Activated T-cell treated with anti-CD3 and anti-CD28 coated beads for 1 hour (primary cell): Measurements from ENCODE around the gene CDCA7.
"Not testable (repeated sequence)": the region's sequence is repeated elsewhere in the genome, so short reads cannot be mapped to it uniquely, and the experiment has no call there.

Source experiments
- DNase-seq: peaks from one replicate; pipeline ENCODE4 v3.0.0-alpha.2; 2020; ENCODE audit warnings: low read depth

Gene CDCA7

DNA sequence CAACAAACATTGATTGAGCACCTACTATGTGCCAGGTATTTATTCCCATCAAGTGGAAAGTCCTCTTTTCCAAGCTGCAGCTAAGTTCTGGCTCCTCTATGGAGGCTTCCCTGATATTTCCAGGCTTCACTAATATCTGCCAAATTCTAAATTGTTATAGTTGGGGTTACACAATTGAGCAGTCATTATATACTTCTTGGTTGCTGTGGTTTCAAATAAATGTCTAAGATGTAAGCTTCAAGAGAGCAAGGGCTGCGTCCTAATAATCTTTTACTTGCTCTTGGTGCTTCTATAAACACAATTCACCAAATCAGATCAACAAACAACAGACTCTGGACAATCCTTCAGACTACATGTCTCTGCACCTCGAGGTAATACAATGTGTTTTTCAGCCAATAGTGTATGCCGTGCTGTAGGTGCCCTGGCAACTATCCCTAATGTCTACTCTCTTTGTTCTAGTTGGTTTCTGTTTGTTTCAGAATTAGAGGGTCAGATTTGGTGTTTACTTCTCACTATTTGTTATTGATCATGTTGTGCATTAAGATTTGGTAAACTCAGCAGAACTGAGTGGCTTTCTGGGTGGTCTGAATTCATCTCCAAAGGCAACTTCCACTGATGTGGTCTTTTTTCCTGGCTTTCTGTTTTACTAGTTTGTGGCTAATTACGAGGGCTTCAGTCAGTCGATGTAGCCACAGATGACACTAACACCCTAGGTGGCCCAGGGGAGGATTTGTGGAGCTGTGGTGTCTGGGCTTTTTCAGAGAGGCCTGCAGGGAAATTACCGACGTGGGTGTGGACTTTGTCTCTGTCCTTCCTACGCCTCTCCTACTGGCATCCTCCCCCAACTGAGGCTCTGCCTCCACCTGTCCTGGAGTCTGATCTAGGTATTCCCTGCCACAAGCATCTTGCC, 50.4 kb downstream of the CDCA7 start:
- no peak for DNase-seq

DNA sequence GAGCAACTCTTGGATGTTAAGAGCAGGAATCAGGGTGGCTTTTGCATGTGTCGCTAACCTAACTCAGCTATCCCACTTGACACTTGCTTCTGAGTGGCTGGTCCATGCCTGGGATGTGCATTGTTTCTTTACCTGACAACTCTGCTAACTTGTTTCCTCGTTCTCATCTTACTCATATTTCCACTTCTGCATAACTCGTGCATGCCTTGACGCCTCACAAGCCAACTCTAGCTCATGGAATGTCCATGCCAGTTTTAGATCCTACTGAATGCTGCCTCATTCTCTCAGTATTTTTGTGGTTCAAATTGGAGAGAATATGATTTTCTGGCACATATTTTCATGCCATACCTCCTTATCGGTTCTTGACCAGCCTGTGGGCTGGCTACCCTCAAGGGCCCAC, 52.5 kb downstream of the CDCA7 start:
- no peak for DNase-seq

DNA sequence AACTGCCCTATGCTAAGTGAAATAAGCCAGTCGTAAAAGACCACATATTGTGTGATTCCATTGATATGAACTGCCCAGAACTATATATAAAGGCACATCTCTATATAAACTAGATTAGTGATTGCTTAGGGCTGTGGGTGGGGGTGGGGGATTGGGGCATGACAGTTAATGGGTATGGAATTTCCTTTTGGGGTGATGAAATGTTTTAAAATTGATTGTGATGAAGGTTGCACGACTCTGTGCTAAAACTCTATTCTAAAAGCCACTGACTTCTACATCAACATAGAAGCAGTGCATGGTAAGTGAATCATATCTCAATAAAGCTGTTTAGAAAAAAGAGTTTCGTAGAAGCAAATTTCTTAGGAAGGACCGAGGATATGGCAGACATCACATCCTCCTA, 53.0 kb downstream of the CDCA7 start:
- DNase-seq: no peak

DNA sequence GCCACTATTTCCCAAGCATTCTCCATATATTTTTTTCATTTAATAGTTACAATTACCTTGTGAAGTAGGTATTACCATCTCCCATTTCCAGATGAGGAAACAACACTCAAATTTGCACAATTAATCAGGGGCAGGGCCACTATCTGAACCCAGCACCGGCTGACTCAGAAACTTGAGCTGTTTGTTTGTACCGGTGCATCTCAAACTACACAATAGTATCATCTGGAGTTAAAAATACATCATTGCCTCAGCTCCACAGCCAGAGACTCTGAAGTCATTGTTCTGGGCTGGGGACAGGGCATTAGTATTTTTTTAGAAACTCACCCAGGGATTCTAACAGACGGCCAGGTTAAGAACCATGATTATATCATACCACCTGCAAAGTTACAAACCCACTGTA, 55.9 kb downstream of the CDCA7 start:
- no peak for DNase-seq

DNA sequence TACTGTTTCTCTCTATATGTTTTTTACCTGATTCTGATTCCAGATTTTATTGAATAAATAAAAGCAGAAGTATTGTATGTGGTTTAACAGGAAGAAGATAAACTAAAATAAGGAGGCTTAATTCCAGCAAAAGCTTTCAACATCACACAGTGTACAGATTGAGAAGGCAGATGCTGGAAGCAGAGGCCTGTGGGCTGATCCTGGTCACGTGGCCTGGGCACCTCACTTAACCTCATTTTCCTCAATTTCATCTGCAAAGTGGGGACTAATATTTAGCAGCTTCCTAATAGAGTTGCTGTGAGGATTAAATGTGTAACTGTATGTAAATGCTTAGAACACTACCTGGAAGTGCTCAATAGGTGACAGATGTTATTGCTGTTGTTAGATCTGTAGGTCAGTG, 58.0 kb downstream of the CDCA7 start:
- DNase-seq: no peak

DNA sequence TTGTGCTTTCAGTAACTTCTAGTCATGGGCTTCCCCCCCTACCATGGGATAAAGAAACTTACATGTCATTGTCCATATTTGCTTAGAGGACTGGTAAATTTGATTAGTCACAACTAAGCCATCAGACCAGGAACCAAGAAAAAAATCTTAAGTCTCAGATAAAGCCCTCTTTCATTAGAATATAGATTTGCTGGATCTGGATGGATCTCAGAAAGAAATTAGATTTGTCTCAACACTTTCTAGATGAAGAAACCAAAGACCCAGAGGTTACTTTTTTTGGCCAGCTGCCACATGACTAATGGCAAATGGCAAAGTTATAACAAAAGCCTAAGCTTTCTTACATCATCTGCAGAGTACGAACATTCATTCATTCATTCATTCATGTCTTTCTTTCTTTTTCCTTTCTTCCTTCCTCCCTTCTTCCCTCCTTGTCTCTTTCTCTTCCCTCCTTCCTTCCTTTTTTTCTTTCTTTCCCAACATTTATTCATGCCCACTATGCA, 60.2 kb downstream of the CDCA7 start:
- DNase-seq: no peak

DNA sequence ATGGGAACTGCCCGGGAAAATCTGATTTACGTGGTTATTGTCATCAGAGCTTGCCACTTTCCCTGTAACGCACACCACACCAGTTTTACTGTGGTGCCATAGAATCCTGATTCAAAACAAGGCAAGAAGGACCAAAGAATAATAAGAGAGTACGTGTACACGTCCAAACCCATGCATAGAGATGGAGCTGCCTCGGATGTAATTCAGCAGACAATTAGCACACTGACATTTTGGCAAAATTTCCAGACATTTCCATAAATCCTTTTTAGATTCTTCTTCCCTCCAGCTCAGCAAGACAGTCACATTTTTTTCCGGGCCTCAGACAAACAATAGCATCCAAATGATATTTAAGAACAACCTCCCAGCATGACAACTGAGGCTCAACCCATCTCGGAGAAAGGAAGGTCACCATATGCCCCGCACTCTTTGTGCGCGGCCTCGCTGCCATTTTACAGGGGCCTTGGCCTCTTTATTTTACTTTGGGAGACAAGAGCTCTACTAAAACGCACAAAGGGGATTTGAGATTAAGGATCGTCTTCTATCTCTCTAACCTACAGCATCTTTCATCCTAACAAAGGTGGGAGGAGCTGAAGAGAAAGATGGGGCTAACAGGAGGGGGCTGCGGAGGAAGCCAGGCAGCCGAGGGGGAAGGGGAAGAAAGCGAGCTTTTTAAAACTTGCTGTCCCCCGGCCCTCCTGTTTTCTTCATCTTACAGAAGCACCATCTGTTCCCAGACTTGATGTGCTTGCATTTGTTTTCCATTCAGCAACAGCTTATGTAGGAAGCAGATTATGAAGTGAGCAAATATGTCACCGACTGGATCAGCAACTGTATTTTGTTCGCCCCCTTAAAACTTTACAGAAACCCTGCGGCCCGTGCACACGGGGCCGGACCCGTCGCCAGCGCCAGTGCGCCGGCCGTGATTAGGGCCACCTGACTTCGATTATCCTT, 61.0 kb downstream of the CDCA7 start:
- DNase-seq: no peak

DNA sequence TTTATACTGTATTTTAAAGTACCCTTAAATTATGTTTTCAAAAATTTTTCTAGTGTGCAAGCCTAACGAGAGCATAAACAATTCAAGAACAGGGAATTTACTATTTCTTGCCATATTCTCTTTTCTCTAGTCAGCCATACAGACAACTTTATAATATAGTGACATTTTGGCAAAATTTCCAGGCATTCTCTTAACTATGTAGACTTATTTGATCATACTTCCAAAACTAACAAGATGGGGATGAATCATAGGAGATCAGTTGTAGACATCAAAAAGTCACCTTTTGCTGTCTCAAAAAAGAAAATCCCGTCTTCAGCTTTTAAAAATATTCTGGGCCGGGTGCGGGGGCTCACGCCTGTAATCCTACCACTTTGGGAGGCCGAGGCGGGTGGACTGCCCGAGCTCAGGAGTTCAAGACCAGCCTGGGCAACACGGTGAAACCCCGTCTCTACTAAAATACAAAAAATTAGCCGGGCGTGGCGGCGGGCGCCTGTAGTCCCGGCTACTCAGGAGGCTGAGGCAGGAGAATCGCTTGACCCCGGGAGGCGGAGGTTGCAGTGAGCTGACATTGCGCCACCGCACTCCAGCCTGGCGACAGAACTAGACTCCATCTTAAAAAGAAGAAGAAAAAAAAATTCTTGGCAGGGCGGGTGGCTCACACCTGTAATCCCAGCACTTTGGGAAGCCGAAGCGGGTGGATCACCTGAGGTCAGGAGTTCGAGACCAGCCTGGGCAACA, 61.9 kb downstream of the CDCA7 start:
- not testable (repeated sequence) for DNase-seq

DNA sequence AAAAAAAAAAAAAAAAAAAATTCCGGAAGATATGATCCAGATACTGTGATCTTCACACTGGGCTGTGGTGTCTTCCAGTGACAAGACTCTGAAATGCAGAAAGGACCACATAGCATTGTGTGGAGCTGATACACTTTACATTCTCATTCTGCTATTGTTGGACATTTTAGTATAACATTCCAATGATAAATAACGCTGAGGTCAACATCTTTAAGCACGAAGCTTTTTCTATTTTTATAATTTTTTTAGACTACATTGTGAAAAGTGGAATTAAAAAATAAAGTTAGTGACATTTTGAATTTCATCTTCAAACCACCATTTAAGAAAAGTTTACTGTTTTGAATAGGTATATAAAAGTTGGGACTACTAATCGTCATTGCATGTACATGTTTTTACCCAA, 62.7 kb downstream of the CDCA7 start:
- DNase-seq: no peak

DNA sequence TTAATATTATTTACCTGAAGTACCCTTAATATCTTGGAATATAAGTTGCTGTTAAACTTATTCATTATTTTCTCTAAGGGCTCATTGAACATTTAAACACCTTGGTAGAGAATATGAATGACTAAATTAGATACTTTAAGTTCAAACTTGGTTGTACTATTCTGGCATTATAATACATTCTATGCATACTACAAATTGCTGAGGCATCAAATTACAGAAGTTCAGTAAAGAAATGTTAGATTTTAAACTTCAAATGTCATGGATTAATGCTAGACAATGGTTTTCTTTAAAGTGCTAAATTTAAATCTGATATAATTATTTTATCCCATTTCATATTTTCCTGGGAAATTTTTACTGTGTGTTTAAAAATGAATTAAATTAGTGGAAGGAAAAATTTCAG, 63.1 kb downstream of the CDCA7 start:
- no peak for DNase-seq
